Endometrial microvascular endothelial cells (primary cell): Measurements from ENCODE around the gene VAMP2. TPM values are rescaled to one million over a fixed set of nuclear protein-coding genes. Genes with fewer than 3 reads are reported as not detected.

Experiments
- in situ Hi-C: cut with HindIII; loops from 2 replicates; pipeline ENCODE4 v1.10.0; 2017; ENCODE audit warnings: low sequenced_read_pairs, low pct_unique_long_range_greater_than_20kb; ENCODE audit errors: inconsistent ontology term
- total RNA-seq: library from RNA; depleted of rRNA; stranded (reverse); fragments of >200 nt; gene quantifications from one replicate; pipeline ENCODE4 v1.2.3, GENCODE V29; 2015; ENCODE audit errors: inconsistent ontology term

VAMP2 gene
- total RNA-seq, 1 donor from 2014 or later = 5.3 TPM

- in situ Hi-C loops = no loop called here
These were observed 34.5 kb downstream of the VAMP2 start for GRCh38 chr17:8128125-8128784.

- in situ Hi-C loops = no loop called here
These were observed 36.2 kb downstream of the VAMP2 start for GRCh38 chr17:8126491-8127066.

DNA sequence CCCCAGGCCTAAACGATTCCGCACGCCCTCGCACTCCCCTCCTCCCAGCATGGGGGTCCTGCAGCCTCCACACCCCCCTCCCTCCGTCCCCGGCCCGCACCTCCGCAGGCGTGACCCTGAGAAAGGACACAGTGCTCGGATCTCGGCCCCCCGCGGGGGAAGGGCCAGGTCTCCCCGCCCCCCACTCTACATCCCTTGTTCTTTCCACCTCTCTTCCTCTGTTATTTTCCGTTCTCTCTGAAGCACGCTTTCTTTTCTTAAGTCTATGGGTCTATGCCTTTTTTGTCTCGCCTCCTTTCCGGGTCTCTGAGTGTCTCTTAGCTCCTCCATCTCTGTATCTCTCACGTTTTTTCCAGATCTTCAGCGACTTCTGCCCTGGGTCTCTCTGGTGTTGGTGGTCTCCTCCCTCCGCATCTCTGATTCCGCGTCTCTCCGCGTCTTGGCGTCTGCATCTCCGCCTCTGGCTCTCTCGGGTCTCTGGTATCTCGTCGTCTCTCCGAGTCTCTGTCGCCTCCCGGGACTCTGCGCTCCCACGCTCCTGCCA, 36.7 kb downstream of the VAMP2 start:
- in situ Hi-C loops = no loop called here

DNA sequence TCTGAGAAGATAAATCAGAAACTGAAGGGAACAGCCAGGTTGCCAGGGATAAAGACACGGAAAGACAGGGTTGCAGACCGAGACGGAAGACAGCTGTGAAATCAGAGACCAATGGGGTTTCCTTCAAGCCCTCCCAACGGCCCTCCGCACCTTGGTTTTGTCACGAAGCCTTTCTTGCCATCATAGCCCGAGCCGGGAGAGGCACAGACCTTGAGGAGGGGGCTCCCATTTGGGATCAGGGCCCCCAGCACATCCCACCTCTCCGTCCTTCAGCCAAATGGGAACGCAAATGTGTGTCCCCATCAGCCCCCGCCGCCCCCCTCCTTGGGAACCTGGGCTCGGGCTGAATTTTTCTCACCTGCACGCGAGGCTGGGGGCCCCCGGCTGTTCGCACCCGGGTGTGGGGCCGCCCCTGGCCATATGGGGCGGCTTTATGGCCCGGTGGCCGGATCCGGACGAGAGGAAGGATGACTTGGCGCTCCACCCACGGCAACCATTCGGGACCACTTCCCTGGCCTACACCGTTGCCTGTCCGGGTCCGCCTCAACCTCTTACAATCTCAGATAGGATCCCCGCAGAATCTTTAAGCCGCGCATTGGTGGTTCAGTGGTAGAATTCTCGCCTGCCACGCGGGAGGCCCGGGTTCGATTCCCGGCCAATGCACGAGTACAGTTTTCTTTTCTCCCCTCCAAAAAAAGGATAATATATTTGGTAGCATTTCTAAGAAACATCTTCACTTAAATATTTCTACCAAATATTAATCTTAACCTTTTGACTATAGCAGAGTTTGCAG, 37.4 kb downstream of the VAMP2 start:
- in situ Hi-C loops = no loop called here

GRCh38 chr17:8124350-8125153, 38.2 kb downstream of the VAMP2 start:
- in situ Hi-C loops = no loop called here

- in situ Hi-C loops = no loop called here
These were observed 38.9 kb downstream of the VAMP2 start, which contains the start of gene HES7 for GRCh38 chr17:8123695-8124349. HES7 (minus strand) TSS chr17:8124106; CDS start chr17:8124084, 22 bp downstream.

GRCh38 chr17:8122924-8123694, 39.6 kb downstream of the VAMP2 start:
- in situ Hi-C loops = no loop called here

GRCh38 chr17:8122422-8122923, 40.3 kb downstream of the VAMP2 start:
- in situ Hi-C loops = no loop called here

DNA sequence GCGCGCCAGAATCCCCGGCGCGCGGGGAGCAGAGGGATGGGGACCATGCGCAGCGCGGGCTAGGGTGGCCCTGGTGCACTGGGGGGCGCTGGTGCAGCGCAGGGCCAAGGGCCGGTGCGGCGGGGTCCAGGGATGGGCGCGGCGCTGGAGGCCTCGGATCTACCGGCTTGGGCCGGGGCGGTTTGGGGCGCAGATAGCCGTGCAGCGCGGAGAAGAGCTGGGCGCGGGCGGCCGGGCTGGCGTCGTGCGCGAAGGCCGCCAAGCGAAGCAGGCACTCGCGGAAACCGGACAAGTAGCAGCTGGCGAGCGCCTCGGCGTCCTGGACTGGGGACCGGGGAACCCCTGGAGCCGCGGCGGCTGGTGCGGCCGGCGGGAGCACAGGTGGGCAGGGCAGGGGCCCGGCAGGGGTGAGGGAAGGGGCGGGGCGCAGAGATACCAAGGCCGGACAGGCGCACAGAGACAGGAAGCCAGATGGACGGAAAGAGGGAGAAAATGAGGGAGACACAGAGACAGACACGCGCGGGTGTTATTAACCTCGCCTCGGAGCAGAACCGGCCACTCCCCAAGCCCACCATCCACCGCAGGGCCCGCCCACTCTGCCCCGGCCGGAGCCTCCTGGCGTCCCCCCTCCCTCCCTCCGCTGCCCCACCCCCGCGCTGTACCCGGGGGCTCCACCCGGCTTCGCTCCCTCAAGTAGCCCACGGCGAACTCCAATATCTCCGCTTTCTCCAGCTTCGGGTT, 40.9 kb downstream of the VAMP2 start:
- in situ Hi-C loops = no loop called here

- in situ Hi-C loops = no loop called here
These were observed 41.4 kb downstream of the VAMP2 start for GRCh38 chr17:8121407-8121680.

DNA sequence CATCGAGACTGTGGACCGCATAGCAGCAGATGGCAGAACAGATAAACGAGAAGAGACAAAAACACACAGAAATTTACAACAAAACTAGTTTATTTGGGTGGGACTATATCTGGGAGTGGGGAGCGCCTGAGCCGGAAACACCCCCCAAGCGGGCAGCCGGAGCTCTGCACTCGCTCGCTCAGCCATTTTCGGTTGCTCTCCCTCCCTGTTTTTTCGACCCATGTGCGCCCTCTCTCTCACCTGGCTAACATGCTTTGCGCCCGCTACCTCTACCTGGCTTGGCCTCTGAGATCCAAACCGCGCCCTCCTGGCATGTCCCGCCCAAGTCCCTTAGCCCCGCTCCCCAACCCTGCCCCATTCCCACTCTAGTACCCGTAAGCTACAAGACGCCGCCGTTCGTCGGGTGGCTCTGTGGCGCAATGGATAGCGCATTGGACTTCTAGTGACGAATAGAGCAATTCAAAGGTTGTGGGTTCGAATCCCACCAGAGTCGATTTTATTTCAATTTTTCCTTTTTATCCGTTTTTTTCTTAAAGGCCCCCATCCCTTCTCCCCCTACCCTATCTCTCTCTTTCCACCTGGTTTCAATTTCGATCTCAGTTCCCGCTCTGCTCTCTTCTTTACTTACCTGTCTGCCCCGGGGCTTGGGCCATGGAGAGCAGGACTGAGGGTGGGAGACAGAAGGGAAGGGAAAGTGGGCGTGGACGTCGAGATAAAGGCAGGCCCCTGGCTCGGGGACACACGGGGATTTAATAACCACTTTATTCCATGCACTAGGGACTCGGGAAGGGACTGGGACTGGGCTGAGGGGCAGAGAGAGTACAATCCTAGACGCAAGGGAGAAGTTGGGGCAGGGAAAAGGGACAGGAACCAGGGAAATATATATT, 42.0 kb downstream of the VAMP2 start:
- in situ Hi-C loops = no loop called here

DNA sequence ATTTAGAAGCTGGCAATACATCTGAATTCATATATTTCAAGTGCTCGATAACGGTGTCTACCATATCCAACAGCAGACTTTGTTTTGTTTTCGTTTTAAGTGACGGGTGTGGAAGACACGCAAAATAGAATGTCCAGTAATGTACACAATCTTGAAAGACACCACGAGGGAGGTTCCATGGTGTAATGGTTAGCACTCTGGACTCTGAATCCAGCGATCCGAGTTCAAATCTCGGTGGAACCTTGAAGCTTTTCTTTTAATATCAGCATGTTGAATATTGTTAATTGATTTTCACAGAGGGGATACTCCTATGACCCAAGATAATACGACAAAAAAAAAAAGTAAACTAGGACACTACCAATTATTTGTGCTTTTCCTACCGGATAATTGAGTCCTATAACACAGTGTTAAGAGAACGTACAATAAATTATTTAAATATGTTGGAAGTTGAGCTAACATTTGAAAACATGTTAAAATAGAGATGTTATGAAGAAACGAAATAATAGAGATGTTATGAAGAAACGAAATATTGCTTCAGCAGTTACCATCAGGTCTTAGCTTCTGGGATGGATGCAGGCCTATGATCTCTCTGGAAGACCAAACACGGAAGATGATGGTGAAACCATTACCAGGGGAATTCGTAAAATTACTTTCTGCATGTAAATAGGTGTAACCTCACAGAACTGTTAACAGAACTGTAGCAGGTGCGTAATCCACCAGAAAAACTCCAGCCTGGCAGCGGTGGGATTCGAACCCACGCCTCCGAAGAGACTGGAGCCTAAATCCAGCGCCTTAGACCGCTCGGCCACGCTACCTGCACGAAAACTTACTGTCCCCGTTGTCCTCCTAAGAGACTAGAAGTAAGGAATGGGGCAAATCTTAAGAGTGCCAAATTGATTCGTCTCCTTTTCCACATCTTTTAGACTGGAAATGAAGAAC, 42.9 kb downstream of the VAMP2 start:
- in situ Hi-C loops = loop anchor here (10.0 kb wide), 1 partner anchor 65 kb away; no protein-coding TSS in a partner anchor

DNA sequence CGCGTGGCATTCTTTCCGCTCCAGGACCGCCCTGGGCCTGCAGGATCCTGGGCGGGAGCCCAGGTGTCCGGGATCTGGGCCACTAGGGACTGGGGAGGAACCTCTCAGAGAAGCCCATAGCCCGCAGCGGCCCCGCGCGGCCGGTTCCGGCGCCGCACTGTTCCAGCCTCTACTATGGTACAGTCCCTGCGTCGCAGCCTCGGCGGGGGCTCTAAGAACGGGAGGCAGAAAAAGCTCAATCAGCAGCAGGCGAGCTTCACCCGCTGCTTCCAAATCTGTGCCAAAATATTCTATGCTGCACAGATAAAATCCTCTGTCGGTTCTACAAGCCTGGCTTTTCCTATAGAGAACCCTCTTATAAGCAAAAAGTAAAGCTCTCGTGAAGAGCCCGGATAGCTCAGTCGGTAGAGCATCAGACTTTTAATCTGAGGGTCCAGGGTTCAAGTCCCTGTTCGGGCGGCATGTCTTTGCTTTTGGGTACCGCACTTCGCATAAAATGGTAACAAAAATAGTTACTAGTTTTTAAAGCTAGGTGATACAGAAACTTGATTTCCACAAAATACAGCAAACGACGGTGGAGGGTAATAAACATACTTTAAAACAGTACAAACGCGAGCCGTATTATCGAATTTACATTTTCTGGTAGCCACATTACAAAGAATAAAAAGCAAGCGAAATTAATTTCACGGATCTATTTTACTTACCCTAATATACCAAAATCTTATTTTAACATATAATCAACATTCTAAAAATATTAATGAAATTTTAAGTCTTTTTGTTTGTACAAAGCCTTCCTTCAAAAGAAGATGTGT, 43.8 kb downstream of the VAMP2 start:
- in situ Hi-C loops = loop anchor here (10.0 kb wide), 1 partner anchor 64 kb away; no protein-coding TSS in a partner anchor

GRCh38 chr17:8117980-8118768, 44.6 kb downstream of the VAMP2 start, which contains the start of gene ALOXE3:
ALOXE3 (minus strand) TSS chr17:8118514; CDS start chr17:8117990, 524 bp downstream.
- in situ Hi-C loops = loop anchor here (10.0 kb wide), 1 partner anchor 63 kb away; no protein-coding TSS in a partner anchor
